Measurements from ENCODE around the gene MRPS15.

GRCh38 chr1:36433102-36433501 is 31.1 kb downstream of the MRPS15 start:
- TF ChIP-seq, protein P1, sequence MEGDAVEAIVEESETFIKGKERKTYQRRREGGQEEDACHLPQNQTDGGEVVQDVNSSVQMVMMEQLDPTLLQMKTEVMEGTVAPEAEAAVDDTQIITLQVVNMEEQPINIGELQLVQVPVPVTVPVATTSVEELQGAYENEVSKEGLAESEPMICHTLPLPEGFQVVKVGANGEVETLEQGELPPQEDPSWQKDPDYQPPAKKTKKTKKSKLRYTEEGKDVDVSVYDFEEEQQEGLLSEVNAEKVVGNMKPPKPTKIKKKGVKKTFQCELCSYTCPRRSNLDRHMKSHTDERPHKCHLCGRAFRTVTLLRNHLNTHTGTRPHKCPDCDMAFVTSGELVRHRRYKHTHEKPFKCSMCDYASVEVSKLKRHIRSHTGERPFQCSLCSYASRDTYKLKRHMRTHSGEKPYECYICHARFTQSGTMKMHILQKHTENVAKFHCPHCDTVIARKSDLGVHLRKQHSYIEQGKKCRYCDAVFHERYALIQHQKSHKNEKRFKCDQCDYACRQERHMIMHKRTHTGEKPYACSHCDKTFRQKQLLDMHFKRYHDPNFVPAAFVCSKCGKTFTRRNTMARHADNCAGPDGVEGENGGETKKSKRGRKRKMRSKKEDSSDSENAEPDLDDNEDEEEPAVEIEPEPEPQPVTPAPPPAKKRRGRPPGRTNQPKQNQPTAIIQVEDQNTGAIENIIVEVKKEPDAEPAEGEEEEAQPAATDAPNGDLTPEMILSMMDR (IDR thresholded peaks at IDR 0.05; ENCODE audit: insufficient read depth, low read length): no peak
- TF ChIP-seq POLR2AphosphoS5 (IDR thresholded peaks at IDR 0.05; ENCODE audit: low read depth) (no peak), GABPA (IDR thresholded peaks at IDR 0.05; ENCODE audit: low read depth) (no peak), SPI1 (IDR thresholded peaks at IDR 0.05; ENCODE audit: borderline replicate concordance, low read depth) (no peak)
- TF ChIP-seq, protein P2, sequence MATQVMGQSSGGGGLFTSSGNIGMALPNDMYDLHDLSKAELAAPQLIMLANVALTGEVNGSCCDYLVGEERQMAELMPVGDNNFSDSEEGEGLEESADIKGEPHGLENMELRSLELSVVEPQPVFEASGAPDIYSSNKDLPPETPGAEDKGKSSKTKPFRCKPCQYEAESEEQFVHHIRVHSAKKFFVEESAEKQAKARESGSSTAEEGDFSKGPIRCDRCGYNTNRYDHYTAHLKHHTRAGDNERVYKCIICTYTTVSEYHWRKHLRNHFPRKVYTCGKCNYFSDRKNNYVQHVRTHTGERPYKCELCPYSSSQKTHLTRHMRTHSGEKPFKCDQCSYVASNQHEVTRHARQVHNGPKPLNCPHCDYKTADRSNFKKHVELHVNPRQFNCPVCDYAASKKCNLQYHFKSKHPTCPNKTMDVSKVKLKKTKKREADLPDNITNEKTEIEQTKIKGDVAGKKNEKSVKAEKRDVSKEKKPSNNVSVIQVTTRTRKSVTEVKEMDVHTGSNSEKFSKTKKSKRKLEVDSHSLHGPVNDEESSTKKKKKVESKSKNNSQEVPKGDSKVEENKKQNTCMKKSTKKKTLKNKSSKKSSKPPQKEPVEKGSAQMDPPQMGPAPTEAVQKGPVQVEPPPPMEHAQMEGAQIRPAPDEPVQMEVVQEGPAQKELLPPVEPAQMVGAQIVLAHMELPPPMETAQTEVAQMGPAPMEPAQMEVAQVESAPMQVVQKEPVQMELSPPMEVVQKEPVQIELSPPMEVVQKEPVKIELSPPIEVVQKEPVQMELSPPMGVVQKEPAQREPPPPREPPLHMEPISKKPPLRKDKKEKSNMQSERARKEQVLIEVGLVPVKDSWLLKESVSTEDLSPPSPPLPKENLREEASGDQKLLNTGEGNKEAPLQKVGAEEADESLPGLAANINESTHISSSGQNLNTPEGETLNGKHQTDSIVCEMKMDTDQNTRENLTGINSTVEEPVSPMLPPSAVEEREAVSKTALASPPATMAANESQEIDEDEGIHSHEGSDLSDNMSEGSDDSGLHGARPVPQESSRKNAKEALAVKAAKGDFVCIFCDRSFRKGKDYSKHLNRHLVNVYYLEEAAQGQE (IDR thresholded peaks at IDR 0.05; ENCODE audit: insufficient replicate concordance, low read depth): no peak

Data from HL-60 (cell line).